Dermis microvascular lymphatic vessel endothelial cell (primary cell): ENCODE results near the gene ZNF428. TPM values are rescaled to one million over a fixed set of nuclear protein-coding genes. Genes with fewer than 3 reads are reported as not detected.
"Not testable (repeated sequence)": the region's sequence is repeated elsewhere in the genome, so short reads cannot be mapped to it uniquely, and the experiment has no call there.

Experiments used
- DNase-seq, 2 donors: peaks; one replicate each; pipeline versions ENCODE4 v3.0.0 to v3.0.0-alpha.2; 2010; ENCODE audit warnings: low read depth in 2 of 2
- total RNA-seq: library from RNA; depleted of rRNA; stranded (reverse); fragments of >200 nt; gene quantifications from 2 replicates; pipeline ENCODE4 v1.2.1, GENCODE V29; 2014

The ZNF428 gene
- total RNA-seq, 1 donor from 2014 or later, result 55.1 TPM

DNA sequence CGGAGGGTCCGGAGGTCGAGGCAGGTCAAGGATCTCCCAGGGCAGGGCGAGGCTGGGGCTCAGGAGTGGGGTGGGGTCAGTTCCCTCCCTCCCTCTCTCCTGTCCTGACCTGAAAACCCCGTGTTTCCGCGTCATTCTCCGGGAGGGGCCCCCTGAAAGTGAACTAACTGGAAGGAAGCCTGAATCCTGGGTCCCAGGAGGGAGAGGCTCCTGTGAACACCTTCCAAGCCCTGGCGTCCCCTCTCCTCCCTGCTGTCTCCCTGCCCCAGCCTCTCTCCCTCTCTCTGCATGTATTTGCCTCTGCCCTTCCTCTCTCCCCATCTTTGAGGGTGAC is 21.0 kb upstream of the ZNF428 start:
- no peak for DNase-seq

- peak in 1 of 2 donors; percentile 9 for DNase-seq
These were observed 20.3 kb upstream of the ZNF428 start, which contains the start of gene CADM4 for GRCh38 chr19:43639519-43640423. TSS of gene CADM4 (minus strand) at chr19:43639850. CDS start at chr19:43639790, 60 bp downstream.

DNA sequence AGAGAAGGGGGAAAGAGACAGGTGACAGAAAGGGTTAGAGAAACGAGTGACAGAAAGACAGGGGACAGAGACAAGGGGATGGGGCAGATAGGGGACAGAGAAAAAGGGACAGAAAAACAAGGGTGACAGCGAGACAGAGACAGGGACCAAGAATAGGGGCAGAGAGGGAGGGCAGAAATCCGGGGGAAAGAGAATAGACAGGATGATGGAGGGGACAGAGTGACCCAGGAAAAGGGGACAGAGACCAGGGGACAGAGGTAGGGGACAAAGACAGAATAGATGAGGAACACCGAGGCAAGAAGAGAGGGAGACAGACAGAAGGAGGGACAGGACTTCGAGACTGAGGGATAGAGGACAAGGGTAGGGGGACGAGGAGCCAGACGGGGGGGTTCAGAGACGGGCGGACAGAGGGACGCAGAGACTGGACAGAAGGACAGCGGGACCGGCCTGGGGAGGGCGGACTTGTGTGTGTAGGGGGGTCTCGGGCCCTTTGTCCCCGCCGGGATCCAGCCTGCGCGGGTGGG is 19.6 kb upstream of the ZNF428 start:
- no peak for DNase-seq

DNA sequence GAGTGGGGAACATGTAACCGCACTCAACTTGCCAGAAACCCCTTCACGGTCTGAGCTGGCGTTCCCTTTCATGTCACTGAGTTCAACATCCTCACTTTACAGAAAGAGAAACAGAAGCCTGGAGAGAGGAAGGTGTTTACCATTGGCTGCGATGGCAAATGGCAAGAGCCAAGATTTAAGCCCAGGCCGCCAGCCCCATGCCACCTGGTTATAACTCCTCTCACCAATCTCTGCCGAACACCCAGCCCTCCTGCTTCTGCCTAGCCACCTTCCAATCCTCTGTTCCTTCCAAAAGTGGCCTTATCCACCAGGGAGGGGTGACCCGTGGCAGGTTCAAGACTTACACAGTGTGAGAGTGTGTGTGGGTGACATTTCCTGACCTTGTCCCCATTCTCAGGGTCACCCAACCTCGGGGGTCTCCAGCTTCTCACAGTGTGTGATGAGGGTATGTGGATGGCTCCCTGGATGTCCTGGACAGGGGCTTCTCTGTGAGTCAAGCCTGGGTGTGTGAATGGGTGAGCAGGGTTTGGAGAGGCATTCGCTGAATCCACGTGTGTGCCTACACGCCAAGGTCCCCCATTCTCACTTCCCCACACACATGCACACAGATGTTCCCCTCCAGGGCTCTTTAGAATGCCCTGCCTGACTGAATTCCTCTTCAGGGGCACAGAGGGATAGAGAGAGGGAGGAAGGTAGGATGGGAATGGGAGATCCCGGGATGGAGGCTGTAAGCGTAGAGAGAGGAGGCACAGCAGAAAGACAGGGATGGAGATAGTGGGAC is 19.0 kb upstream of the ZNF428 start:
- DNase-seq, result no peak

DNA sequence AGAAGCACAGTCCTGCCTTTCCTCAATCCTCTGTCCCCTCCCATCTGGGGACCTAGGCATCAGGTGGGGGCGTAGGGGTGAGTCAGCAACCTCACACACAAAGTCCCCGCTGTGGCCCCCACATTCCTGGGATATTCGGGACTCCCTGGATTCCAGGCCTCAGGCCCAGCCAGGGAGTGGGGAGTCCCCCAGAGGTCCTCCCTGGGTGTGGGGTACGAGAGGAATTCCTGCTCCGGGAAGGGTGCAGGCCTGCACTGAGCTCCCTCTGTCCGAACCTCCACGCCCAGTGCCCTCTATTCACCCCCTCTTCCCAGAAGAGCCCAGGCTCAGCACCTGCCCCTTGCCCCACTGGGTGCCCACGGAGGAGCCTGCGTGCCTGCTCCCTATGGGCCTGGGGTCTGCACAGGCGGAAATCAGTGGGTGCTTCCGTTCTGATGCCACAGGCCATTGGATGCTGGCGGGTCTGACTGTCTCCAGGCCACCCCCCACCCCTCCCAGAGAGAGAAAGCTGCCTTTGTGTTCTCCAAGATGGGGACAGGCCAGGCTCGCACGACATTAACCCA is 16.8 kb upstream of the ZNF428 start:
- no peak for DNase-seq

GRCh38 chr19:43635561-43635940 is 16.1 kb upstream of the ZNF428 start:
- DNase-seq, result not testable (repeated sequence)

DNA sequence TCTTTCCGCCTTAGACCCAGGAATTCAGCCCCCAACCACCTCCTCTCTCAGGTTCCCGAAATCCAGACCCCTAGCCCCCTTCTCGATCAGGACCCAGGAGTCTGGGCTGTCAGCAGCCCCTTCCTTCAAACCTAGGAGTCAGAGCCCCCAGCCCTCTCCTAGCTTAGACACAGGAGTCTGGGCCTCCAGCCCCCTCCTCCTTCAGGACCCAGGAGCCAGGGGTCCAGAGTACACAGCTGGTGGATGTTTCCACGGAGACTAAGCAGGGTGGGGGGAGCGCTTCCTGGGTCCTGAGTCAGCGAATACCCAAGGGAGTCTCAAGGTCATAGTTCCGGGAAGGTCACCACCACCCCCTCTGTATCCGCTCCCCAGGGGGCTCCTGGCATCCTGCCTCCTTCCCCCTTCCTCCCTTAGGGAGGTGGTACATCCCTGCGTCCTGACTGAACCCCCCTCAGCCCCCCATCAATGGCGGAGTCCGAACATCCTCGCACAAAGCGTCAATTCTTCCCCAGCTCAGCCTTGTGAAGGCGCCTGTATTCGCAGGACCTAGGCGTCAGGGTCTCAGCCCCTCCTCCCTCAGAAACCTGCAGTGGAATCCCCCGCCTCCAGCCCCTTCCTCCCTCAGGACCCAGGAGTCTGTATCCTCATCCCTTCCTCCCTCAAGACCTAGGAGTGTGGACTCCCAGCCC is 15.6 kb upstream of the ZNF428 start:
- DNase-seq, result no peak

GRCh38 chr19:43634506-43634871 is 15.1 kb upstream of the ZNF428 start:
- no peak for DNase-seq

GRCh38 chr19:43634068-43634467 is 14.6 kb upstream of the ZNF428 start:
- no peak for DNase-seq

GRCh38 chr19:43633520-43633919 is 14.1 kb upstream of the ZNF428 start:
- DNase-seq, result no peak

DNA sequence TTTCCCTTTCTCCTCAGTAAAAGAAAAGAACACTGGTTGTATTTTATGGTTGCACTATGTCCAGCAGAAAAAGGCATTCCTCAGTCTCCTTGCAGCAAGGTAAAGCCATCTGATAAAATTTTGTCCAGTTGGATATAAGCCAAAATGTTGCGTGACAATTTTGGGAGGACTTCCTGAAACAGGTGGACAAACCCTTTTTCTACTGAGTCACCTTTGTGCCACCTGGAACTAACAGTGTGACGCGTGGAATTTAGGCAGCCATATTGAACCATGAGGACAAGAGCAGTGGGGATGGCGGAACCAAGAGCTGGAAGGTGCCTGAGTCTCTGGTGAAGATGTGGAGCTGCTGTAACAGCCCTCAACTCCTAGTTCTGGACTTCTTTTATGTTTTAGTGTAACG is 12.1 kb upstream of the ZNF428 start:
- no peak for DNase-seq

GRCh38 chr19:43628646-43629326 is 9.4 kb upstream of the ZNF428 start:
- no peak for DNase-seq

DNA sequence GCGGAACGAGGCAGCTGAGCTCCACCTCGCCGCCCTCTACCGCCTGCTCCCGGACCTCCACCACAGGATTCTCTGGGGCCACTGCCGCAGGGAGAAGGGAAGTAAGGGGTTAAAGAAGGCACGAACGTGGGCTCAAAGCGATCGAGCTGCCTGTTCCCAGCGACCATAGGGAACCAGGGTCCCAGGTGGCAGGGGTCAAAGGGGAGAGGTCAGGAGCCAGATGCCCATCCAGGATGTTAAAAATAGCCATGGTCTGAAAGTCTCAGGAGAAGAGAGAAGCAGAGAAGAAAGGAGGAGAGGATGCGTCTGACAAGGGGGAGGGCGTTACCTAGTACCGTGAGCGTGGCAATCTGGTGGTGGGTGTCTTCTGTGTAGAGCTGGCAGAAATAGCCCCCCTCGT is 7.4 kb upstream of the ZNF428 start:
- no peak for DNase-seq

- DNase-seq, result peak; percentile 22 to 50
These were observed 6.6 kb upstream of the ZNF428 start for GRCh38 chr19:43625918-43626579.

DNA sequence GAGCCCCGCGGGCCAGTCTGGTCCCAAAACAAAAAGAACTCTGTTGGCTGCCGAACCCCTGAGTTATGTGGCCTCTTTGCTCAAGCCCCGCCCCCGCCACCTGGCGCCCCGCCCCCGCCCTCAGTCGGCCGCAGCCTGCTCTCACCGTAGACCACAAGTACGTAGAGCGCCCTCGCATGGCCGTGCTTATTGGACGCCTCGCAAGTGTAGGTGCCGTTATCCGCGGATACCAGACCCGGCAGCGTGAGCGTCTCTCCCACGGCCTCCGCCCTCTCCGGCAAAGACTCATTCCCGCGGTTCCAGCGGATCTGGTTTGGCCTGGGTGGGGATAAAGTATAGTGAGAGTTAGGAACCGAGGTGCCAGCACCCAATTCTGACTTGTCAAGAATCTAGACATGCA is 5.5 kb upstream of the ZNF428 start:
- DNase-seq, result peak in 1 of 2 donors; percentile 25

GRCh38 chr19:43623889-43624670 is 4.7 kb upstream of the ZNF428 start:
- DNase-seq, result no peak

GRCh38 chr19:43622956-43623355 is 3.5 kb upstream of the ZNF428 start:
- DNase-seq, result no peak

GRCh38 chr19:43622070-43622469 is 2.6 kb upstream of the ZNF428 start:
- no peak for DNase-seq
